PC-9 (cell line): Measurements from ENCODE around the gene MVP. TPM values are rescaled to one million over a fixed set of nuclear protein-coding genes. Genes with fewer than 3 reads are reported as not detected.
A peak's percentile ranks its signal among the peaks of the same experiment; 100 is the strongest.
"Not testable (repeated sequence)": the region's sequence is repeated elsewhere in the genome, so short reads cannot be mapped to it uniquely, and the experiment has no call there.

ENCODE experiments used
- Bru-seq: library from RNA; stranded (reverse); fragments of 400-500 nt; gene quantifications from one replicate; lab custom pipeline; 2021; lab: Mats Ljungman, UMichigan
- BruChase-seq, 2 experiments: library from RNA; stranded (reverse); fragments of 400-500 nt; gene quantifications; one replicate each; lab custom pipeline; 2021; lab: Mats Ljungman, UMichigan
- BruUV-seq: library from RNA; stranded (reverse); fragments of 400-500 nt; replicated peaks from 2 replicates; lab custom pipeline; 2021; lab: Mats Ljungman, UMichigan
- CTCF ChIA-PET: fragments of 300-600 bp; sonication (Branson Sonifier 250); formaldehyde crosslinking; loops from one replicate; lab custom pipeline; 2022; ENCODE audit warnings: antibody characterized with exemption; lab: Charles Lee
- POLR2A ChIA-PET: fragments of 300-600 bp; sonication (Branson Sonifier 250); formaldehyde crosslinking; loops from one replicate; lab custom pipeline; 2022; ENCODE audit warnings: antibody characterized with exemption; ENCODE audit not compliant: unreplicated experiment; lab: Charles Lee
- DNase-seq, 2 experiments: peaks; one replicate each; pipeline versions ENCODE4 v3.0.0 to v3.0.0-alpha.2; 2015 to 2022; ENCODE audit warnings: mixed read lengths in 1 of 2
- H2AFZ ChIP-seq: fragments of 200-600 bp; sonication (generic); 2 replicates; pipeline ENCODE4 v1.8.1; 2017; ENCODE audit warnings: antibody characterized with exemption
- H3F3A ChIP-seq: fragments of 200-600 bp; sonication (generic); 2 replicates; pipeline ENCODE4 v1.8.1; 2017; ENCODE audit warnings: antibody characterized with exemption, mild to moderate bottlenecking, low read depth; ENCODE audit not compliant: insufficient read depth
- H3K27ac ChIP-seq: fragments of 200-600 bp; sonication (generic); 2 replicates; pipeline ENCODE4 v1.6.1; 2016; ENCODE audit warnings: mixed run types
- H3K27me3 ChIP-seq: fragments of 200-600 bp; sonication (generic); 2 replicates; pipeline ENCODE4 v1.6.1; 2016; ENCODE audit warnings: low read depth, mixed run types; ENCODE audit not compliant: insufficient read depth
- H3K36me3 ChIP-seq: fragments of 200-600 bp; sonication (generic); 2 replicates; pipeline ENCODE4 v1.6.1; 2016; ENCODE audit warnings: low read depth, mixed run types
- H3K4me1 ChIP-seq: fragments of 200-600 bp; sonication (generic); replicated peaks from 2 replicates; pipeline ENCODE4 v1.6.1; 2016; ENCODE audit warnings: mixed run types; ENCODE audit not compliant: insufficient read depth
- H3K4me2 ChIP-seq: fragments of 200-600 bp; sonication (generic); 2 replicates; pipeline ENCODE4 v1.6.1; 2017; ENCODE audit warnings: mixed run types
- H3K4me3 ChIP-seq: fragments of 200-600 bp; sonication (generic); 2 replicates; pipeline ENCODE4 v1.6.1; 2016; ENCODE audit warnings: mixed run types
- H3K79me2 ChIP-seq: fragments of 200-600 bp; sonication (generic); 2 replicates; pipeline ENCODE4 v1.6.1; 2017; ENCODE audit warnings: low read depth, mixed run types
- H3K9me2 ChIP-seq: fragments of 200-600 bp; sonication (generic); 2 replicates; pipeline ENCODE4 v1.8.1; 2017; ENCODE audit warnings: mild to moderate bottlenecking; ENCODE audit not compliant: insufficient read depth
- H3K9me3 ChIP-seq: fragments of 200-600 bp; sonication (generic); 2 replicates; pipeline ENCODE4 v1.8.1; 2016; ENCODE audit warnings: low read depth; ENCODE audit not compliant: insufficient read depth
- H4K20me1 ChIP-seq: fragments of 200-600 bp; sonication (generic); 2 replicates; pipeline ENCODE4 v1.8.1; 2017; ENCODE audit not compliant: insufficient read depth
- EZH2 ChIP-seq: fragments of 200-600 bp; sonication (generic); IDR thresholded peaks from 2 replicates; pipeline ENCODE4 v1.8.0; 2017; ENCODE audit warnings: antibody characterized with exemption, low read depth
- intact Hi-C: fragments of 100-400 bp; cut with micrococcal nuclease; formaldehyde crosslinking; loops from one replicate; pipeline ENCODE4 v1.10.0; 2022; ENCODE audit not compliant: unreplicated experiment
- long read RNA-seq: library from polyadenylated mRNA; stranded (forward); transcript quantifications from one replicate; pipeline ENCODE4 v2.0.0, GENCODE V29; 2022
- total RNA-seq: library from RNA; stranded (reverse); gene quantifications from 2 replicates; pipeline ENCODE4 v1.2.3, GENCODE V29; 2021
- TF ChIP-seq, protein P1 (sequence below): fragments of 200-600 bp; sonication (generic); conservative IDR thresholded peaks from 2 replicates; pipeline ENCODE4 v1.6.1; 2017; ENCODE audit warnings: mixed run types, antibody characterized with exemption, mild to moderate bottlenecking, moderate library complexity

The MVP gene
- total RNA-seq (197 and 208 TPM in 2 replicates), Bru-seq, nascent RNA (percentile 71 among the genes with signal in this experiment), BruChase-seq, experiment 1, labeled RNA remaining after a 2-hour chase (percentile 85 among the genes with signal in this experiment), BruChase-seq, experiment 2, labeled RNA remaining after a 6-hour chase (percentile 89 among the genes with signal in this experiment)
- long read RNA-seq, transcript MVP-201 (15 exons, 2,870 nt), result major isoform, 237 of 463 reads
- long read RNA-seq, transcript MVP-202 (15 exons, 2,925 nt), result minor isoform, 101 of 463 reads
- long read RNA-seq, partial matches to known transcripts, result 71 of 463 reads
- long read RNA-seq, other reads (novel, unspliced or antisense), result 54 of 463 reads

DNA sequence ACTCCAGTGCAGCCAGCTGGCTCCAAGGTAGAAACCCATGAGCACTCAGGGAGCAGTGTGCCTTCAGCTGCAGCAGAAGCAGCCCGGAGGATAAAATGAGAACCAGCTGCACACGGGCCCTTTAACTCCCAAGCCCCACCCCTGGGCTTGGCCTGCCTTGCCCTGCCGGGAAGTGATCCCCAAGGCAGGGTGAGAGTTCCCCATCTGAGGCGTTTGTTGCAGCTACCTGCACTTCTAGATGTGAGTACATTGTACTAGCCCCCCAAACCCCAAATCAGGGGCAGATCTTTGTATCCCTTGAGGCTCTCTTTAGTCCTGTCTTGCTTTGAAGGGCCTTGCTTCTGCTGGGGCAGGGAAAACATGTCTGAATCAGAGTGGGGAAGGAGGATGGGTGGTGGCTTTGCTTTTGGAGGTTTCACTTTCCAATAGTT lies at the start of gene MVP:
Gene MVP, plus strand, starts transcription at position 192 of the 431 bp plus-strand sequence. CDS start 10,088 bp downstream, outside the sequence.
- Histone ChIP-seq H2AFZ (no peak within 1 kb of the TSS), H3K9me2 (no peaks in the 10 kb centered on the region), H3K4me3 (peak within 1 kb of the TSS; percentile 71), H4K20me1 (no peaks in the 10 kb centered on the region), H3K79me2 (peaks cover 62% of the 10 kb centered on the region), H3F3A (peaks cover 64% of the 10 kb centered on the region; the same call in 1 of the 2 replicates), H3K4me2 (peak within 1 kb of the TSS; percentile 88), H3K4me1 (peaks cover 68% of the 10 kb centered on the region), H3K27ac (peak within 1 kb of the TSS; percentile 77), H3K27me3 (no peaks in the 10 kb centered on the region), H3K36me3 (no peaks in the 10 kb centered on the region), H3K9me3 (no peaks in the 10 kb centered on the region)
- POLR2A ChIA-PET, result interaction anchor here (0.5 to 1.5 kb wide), 4 partner anchors 9 to 730 kb away, joined by 3 to 10 read pairs (median 5); no protein-coding TSS in a partner anchor
- DNase-seq, result peak in 1 of 2 experiments; percentile 69
- CTCF ChIA-PET, result interaction anchor here (1.0 to 1.7 kb wide), 2 partner anchors 28 to 212 kb away, joined by 3 to 18 read pairs; no protein-coding TSS in a partner anchor
- intact Hi-C loops, result loop anchor here (2.0 to 5.0 kb wide), 2 partner anchors 43 to 77 kb away; partner anchors contain the start of genes CDIPT and SEZ6L2
- no TSS peak for BruUV-seq
- TF ChIP-seq EZH2, result no peak
- TF ChIP-seq, protein P1, sequence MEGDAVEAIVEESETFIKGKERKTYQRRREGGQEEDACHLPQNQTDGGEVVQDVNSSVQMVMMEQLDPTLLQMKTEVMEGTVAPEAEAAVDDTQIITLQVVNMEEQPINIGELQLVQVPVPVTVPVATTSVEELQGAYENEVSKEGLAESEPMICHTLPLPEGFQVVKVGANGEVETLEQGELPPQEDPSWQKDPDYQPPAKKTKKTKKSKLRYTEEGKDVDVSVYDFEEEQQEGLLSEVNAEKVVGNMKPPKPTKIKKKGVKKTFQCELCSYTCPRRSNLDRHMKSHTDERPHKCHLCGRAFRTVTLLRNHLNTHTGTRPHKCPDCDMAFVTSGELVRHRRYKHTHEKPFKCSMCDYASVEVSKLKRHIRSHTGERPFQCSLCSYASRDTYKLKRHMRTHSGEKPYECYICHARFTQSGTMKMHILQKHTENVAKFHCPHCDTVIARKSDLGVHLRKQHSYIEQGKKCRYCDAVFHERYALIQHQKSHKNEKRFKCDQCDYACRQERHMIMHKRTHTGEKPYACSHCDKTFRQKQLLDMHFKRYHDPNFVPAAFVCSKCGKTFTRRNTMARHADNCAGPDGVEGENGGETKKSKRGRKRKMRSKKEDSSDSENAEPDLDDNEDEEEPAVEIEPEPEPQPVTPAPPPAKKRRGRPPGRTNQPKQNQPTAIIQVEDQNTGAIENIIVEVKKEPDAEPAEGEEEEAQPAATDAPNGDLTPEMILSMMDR, result no peak

DNA sequence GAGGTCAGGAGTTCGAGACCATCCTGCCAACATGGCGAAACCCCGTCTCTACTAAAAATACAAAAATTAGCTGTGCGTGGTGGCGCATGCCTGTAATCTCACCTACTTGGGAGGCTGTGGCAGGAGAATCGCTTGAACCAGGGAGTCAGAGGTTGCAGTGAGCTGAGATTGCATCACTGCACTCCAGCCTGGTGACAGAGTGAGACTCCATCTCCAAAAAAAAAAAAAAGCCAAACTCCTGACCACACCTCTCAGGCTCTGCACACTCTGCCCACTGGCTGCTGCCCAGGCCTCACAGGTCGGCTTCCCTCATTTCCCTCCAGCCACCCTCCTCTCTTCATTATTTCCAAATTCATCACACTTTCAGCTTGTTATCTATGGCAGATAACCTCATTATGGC lies 47.9 kb upstream of the MVP start:
- CTCF ChIA-PET, result interaction anchor here (1.0 kb wide), 1 partner anchor 12 kb away, joined by 11 read pairs; no protein-coding TSS in a partner anchor
- H3K36me3 ChIP-seq, H3K4me3 ChIP-seq, POLR2A ChIA-PET, H3K27ac ChIP-seq, H2AFZ ChIP-seq, H3K79me2 ChIP-seq, H3K4me2 ChIP-seq, H3K9me2 ChIP-seq, H3K9me3 ChIP-seq, H3K27me3 ChIP-seq, intact Hi-C loops, H4K20me1 ChIP-seq, DNase-seq, BruUV-seq: not testable (repeated sequence)
- peaks cover 37% of the 10 kb centered on the region for H3K4me1 ChIP-seq
- peaks cover 11% of the 10 kb centered on the region; the same call in 1 of the 2 replicates for H3F3A ChIP-seq

DNA sequence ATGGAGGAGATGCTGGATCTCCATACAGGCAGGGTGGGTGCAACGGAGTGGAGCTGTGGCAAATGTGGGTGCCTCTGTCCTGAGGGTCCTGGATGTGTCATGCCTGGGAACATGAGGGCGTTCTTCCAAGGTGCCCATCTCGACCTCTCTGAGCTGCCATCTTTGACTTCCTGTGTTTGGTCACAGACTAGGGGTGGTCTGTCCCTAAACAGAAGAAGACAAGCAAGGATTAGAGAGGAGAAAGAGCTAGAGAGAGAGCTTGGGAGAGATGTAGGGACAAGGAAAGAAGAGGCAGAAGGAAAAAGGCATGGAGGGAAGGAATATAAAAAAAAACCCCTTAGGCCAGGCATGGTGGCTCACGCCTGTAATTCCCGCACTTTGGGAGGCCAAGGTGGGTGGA lies 45.5 kb upstream of the MVP start:
- intact Hi-C loops, result no loop called here
- no peak overlapping the region for H3K4me3 ChIP-seq
- peaks cover 56% of the 10 kb centered on the region for H3K4me1 ChIP-seq
- ChIA-PET CTCF (no interaction called here), POLR2A (no interaction called here)
- H3K9me3 ChIP-seq, result no peaks in the 10 kb centered on the region
- no peak for TF ChIP-seq EZH2
- TF ChIP-seq, protein P1, result no peak
- BruUV-seq, result no TSS peak
- no peak overlapping the region for H2AFZ ChIP-seq
- no peaks in the 10 kb centered on the region for H3K36me3 ChIP-seq
- no peaks in the 10 kb centered on the region for H4K20me1 ChIP-seq
- DNase-seq, result no peak
- H3K27me3 ChIP-seq, result no peaks in the 10 kb centered on the region
- H3K9me2 ChIP-seq, result no peaks in the 10 kb centered on the region
- H3F3A ChIP-seq, result peaks cover 35% of the 10 kb centered on the region
- no peak overlapping the region for H3K4me2 ChIP-seq
- no peaks in the 10 kb centered on the region for H3K79me2 ChIP-seq
- H3K27ac ChIP-seq, result no peak overlapping the region
